Activated CD4-positive, alpha-beta T cell treated with anti-CD3 and anti-CD28 coated beads, Interleukin-2, amount 50 U/mL, for 24 hours (primary cell): ENCODE measurements around the gene KIF7.

ENCODE experiments used
- DNase-seq, 2 donors: peaks; one replicate each; pipeline ENCODE4 v3.0.0-alpha.2; 2020; ENCODE audit warnings: low read depth in 1 of 2, low spot score in 1 of 2

Gene KIF7

DNA sequence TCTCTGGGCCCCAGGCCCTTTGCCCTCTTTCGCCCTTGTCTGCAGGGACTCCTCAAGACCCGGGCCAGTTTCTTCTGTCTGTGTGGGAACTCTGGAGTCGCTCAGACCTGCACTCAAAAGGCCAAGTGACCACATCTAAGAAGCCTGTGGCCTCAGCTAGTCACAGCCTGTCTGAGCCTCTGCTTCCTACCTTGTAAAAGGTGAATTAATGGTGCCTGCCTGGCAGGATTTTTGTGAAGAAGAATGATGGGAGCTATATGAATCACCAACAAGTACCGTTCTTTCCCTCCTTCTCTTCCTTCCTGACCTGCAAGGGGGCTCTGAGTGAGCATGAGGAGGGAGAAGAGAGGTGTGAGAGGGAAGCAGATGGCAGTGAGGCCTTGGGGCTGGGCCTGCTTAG, 16.4 kb upstream of the KIF7 start:
- no peak for DNase-seq

DNA sequence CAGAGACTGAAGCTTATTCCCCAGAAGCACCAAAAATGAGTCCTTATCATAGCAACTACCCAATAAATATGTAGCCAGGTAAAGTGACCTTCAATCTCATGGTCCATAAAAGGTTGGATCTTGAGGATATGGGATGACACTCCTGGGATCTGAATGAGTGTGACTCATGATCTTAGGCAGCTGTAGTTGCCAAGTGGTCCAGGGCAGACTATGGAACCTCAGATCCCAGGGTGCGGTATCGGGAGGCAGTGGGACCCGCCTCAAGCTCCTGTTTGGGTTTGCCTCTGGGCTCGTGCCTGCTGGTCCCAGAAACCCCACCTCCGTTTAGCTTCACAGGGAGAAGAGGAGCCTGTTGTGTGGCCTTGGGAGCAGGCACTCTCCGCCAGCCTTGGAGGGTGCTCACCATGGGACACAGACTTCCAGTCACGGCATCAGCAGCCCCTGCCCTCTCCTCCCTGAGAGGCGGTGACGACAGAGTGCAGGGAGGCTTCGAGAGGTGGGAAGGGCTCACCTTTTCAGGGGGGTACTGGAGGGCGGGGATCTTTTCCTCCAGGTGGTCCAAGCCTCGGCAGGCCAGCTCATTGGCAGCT, 15.8 kb upstream of the KIF7 start:
- DNase-seq, result no peak

DNA sequence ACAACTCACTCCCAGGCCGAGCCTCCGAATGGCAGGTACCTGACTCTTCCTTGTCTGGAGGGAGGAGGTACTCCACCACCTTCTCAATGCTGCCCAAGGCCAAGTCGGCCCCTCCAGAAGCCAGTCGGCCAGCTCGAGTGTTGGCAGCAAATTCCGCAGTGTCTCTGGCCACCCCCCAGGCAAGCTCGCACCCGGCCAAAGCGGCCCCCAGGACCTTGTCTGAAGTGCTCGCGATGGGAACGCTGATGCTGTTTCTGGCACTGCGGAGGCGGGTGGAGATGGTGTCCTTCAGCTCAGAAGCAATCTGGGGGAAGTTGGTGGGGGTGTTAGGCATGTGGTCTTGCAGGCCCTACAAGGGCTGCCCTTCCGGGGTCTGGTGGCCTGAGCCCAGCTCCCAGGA, 14.7 kb upstream of the KIF7 start:
- DNase-seq, result no peak

DNA sequence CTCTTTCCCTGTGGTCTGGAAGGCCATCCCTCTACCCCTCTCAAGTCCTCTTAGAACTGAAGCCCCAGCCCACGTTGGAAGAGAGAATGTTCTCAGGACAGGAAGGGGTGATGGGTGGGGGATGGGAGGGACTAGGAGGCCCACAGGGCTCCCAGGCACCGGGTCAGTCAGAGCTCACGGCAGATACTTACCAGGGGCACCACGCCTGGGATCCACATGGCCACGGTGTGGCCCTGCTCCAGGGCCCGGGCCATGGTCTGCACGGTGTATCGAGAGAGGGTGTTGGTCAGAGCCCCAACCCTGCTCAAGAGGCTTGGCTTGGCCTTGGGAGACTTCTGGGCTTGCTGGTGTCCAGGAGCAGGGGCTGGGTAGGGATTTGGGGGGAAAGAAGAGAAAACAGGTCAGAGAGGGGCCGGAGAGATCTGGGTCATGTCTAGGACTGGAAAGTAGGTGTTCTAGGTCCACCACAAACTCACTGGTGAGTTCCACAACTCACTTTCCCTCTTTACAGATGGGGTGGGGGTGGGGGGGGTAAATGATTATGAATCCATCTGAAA, 14.1 kb upstream of the KIF7 start:
- no peak for DNase-seq

DNA sequence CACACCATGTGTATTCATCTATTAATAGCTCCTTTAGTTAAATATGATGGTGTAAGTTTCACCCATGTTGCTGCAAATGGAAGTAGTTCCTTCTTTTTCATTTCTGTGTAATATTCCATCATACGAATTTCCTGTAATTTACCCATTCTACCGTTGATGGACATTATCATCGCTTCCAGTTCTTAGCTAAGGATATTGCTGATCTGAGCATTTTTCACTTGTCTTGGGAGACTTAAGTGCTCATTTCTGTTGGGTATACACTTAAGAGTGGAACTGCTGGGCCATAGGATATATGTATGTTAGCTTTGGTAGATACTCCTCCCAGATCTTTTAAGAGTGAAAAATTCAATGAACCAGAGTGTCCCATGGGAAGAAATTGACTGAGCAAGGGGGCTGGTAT, 12.9 kb upstream of the KIF7 start:
- no peak for DNase-seq

DNA sequence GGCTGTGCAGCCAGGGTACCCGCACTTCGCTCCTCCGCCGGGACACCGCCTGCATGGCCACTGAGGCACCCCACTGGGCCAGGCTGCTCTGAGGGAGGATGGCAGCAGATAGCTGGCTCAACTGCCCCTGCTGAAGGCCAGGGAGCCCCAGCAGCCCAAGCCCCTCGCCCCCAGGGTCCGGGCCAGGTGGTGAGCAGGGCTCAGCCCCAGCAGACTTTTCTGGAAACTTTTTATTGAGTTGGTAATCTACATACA, 12.4 kb upstream of the KIF7 start:
- no peak for DNase-seq

DNA sequence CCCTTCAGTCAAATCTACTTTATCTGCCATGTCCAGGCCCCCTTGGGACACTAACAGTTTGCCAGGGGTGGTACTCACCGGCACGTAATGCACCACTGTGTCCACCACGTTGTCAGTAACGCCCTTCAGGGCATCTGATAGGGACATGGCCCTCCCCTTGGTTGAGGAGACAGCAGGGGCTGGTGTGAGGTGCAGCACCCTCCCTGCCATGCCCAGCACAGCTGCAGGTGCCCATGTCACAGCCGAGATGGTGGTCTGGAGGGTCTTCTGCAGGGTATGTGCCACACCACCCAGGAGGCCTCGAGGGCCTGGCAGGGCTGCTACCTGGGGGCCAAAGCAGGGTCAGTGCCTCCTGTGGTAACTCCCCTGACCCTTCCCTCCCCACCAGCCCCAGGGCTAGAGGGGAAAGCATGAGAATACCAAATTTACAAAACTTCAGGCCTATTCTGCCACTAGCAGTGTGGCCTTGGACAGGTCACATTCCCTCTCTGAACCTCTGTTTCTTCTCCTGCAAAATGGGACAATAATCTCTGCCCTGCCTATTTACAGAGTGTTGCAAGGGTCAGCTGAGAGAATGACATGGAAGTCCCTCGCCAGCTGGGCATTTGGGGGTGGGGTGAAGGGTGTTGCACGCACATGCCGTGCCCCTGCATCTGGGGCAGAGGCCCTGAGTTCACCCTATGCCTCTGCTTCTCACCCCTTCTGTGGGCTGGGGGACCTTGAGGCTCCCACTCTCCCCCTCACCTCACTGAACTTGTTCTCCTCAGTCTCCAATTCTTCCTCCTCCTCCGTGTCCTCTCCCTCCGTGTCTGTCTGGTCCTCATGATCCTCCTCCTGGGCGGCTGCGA, 11.8 kb upstream of the KIF7 start:
- DNase-seq, result no peak

DNA sequence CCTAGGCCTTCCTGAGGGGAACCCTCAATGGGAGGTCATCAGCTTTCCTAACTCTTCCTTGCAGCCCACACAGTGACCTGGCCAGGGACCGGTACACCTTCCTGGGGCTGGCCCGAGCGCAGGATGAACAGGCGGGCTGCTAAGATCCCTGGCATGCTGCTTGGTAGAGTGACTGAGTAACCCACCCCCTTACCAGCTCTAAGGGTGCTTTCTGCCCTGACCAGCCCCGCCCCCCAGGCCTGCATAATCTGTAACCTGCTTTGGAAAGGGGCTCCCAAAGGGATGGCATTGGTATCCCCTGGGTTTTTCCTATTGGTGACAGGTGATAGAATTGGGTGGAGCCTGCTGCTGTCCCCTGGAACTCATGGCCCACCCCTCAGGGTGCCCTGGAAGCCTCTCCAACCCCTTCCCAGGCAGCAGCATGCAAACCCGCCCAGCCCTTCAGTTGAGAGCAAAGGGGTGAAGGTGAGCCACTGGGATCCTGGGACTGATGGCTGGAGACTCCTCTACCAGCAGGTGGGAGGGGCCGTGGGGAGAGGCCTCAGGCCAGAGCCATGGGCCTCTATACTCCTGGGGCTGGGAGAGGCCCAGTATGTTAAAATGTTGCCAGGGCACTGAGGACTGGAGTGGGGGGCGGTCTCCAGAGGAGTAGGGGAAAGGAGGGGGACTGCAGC, 11.1 kb upstream of the KIF7 start:
- no peak for DNase-seq

DNA sequence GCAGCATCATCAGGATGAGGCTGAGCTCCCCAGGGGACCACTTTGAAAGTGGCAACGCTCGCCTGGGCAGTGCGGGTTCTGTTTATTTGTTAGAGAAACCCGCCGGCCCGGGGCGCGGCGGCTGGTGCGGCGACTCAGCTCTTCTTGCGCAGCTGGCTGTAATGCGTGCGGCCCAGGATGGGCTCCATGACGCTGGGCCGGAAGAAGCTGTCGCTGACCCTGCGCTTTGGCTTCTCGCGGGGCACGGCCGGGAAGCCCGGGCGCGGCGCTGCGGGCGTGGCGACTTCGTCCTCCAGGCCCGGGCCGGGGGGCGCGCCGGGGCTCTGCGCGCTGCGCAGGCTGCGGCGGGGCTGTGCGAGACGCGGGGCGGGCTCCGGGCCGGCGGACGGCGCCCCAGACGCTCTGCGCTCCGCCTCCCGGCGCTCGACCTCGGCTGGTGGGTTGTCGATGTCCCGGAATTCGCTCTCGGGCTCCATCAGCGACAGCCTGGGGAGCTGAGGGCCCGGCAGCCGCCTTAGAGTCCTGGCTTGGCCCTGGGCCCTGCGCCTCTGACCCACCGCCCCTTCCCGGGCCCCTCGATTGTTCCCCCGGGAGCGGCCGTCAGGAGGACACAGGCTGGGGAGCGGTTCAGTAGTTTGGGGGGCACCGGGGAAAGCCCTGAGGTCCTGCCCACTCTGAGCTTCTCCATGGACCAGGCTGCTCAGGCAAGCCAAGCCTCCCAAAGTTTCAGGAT, 10.3 kb upstream of the KIF7 start:
- DNase-seq, result no peak

DNA sequence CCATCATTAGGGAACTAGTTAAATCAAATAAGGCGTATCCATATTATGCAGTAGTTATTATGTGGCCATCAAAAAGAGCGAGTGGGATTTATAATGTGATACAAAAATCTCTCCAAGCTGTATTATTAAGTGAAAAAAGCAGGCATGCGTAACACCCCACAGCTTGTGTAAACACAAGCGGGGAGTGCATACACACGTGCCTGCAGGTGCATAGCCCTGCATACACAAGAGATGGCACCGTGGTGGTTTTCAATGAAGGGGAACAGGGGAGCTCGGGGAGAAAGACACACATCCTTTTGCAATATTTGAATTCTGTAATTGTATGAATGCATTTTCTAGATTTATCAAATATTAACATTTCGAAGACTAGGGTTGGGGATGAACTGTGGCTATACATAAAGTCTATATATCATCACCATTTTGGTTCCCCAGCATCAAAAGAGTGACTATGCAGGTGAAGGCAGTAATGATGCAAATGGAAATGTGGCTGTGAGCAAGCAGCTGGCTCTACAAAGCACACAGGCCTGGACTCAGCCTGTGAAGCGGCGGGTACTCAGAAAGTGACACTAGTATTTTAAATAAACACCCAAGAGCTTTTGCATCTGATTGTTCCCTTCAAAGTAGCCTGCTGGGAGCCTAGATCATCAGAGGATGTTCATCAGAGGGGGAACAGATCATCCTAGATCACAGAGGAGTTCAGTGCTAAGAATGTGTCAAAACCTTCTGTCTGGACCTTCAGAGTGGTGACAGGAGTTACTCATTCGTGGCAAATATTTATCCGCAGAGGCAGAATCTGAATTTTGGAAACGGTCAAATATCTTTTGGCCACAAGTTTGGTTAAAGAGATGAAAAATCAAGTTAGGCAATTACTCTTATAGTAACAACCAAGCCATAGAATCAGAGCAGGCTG, 9.4 kb upstream of the KIF7 start:
- DNase-seq, result no peak

DNA sequence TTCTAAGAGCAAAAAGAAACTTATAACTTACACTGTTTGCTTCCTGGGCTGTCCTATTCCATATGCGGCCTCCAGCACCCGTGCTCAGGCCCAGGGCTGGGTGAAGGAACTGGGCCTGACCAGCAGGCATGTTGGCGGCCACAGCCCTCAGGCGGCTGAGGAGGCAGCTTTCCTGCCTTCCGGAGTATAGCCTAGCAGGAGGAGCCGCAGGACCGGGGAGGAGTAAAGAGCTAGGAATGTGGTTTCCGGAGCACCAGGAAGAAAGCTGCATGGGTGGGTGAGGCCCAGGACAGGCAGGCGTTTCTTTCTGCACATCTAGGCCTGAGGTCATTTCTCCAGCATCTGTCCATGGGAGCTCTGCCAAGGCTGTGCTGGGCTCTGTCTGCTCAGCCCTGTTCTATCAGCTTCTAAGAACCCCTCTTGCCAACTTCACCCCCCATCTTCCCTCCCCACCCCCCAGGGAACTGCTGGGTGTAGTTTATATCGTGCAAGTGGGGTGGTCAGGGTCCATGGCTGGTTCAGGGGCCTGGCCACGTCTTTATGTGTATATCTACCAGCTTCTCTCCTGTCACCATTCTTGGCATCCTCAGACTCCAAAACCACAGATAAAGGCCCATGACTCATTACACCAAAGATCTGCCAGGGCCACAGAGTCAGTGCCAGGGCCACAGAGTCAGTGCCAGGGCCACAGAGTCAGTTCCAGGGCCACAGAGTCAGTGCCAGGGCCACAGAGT, 7.8 kb upstream of the KIF7 start:
- DNase-seq, result no peak

DNA sequence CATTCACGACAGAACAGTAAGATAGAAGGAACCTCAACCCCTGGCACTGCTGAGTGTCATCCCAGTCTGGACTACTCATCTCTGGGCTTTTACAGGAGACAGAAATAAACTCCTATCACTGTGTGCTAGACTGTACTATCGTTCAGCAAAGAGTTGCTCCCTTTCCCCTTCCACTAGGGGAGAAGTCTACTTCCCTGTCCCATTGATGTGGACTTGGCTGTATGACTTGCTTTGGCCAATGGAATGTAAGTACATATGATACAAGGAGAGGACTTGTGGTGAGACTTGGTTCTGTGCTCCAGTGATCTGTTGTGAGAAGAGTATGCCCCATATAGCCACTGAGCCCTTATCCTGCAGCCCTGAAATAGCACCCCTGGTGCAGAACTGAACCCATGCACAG, 5.3 kb upstream of the KIF7 start:
- no peak for DNase-seq

DNA sequence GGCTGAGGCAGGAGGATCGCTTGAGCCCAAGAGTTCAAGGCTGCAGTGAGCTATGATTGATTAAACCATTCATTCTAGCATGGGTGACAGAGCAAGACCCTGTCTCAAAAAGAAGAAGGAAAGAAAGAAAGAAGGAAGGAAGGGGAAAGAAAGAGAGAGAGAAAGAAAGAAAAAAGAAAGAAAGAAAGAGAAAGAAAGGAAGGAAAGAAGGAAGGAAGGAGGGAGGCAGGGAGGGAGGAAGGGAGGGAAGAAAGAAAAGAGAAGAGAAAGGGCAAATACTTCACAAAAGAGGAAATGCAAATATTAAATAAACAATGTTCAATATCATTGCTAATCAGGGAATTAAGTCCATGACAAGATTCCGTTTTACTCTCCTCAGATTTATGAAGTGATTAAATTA, 4.0 kb upstream of the KIF7 start:
- no peak for DNase-seq

DNA sequence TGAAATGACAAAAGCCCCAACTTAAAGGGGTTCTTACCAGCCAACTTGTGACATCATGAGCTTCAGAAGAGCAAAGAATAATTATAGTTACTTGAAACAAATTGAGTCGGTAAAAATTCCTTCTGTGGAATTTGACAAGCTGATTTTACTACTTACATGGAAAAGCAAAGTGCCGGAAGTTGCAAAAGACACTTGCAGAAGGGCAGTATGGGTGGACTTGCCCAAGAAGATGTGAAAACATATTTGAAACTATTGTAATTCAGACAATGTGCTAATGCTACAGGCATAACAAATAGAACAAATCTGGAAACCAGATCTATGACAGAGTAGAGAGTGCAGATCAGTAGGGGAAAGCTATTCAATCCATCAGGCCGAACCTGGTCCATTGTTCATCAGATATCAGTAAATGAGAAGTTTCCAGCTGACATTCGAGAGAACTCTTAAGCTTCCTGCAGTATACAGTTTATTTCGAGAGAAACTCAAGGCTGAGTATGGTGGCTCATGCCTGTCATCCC, 2.5 kb upstream of the KIF7 start:
- DNase-seq, result no peak

DNA sequence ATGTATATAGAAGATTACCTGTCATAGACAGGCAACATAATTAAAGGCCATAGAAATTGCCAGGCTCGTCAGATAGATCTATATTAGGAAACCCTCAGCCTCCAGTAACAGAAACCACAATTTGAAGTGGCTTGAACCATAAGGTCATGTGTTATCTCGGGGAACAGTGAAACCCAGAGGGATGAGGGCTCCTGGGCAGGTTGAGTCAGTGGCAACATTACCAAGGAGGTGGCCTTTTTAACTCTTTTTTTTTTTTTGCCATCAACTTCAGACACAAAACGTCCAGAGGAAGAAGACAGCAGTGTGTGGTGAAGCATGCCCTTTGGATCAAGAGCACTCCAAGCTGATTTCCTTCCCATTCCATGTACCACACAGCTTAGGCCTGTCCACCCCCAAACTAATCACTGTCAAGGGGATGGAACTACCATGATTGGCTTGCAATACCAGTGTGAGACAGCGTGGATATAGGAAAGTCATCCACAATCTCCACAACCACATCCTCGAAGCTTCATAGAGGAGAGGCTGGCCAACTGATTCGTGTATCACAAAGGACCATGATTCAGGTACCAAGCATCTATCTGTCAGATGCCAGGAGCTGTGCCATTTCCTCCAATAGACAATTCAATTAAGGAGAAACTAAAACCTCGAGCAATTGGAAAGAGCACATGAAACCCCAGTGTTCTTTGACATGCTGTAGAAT, 999 bp upstream of the KIF7 start:
- no peak for DNase-seq

DNA sequence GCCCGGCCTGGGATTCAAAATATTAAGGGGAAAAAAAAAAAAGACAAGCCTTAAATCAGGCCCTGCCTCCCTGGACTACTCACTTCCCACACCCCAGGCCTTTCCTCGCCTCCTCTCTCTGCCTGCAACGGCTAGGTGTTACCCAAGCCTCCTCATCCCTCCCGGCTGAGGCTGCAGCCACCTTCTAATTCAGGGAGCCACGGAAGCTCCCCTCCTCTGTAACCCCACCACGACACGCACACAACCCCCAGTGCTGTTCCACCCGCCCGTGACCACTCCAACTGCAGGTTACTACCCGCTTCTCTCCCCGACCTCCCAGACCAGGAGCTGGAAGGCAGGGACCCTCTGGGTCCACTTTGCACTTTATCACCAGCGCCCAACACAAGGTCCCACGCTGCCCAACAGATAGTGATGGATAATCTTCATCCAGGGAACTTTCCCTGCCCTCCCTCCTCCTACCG, 936 bp downstream of the KIF7 start:
- DNase-seq, result no peak

DNA sequence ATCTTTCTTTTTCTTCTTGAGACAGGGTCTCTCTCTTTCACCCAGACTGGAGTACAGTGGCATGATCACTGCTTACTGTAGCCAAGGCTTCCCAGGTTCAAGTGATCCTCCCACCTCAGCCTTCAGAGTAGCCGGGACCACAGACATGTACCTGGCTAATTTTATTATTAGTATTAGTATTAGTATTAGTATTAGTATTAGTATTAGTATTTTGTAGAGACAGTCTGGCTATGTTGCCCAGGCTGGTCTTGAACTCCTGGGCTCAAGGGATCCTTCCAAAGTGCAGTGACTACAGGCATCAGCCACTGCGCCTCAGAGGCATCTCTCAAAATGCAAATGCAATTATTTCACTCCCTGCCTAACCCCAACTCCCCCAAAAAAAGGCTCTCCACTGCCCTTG, 1.7 kb downstream of the KIF7 start:
- no peak for DNase-seq

DNA sequence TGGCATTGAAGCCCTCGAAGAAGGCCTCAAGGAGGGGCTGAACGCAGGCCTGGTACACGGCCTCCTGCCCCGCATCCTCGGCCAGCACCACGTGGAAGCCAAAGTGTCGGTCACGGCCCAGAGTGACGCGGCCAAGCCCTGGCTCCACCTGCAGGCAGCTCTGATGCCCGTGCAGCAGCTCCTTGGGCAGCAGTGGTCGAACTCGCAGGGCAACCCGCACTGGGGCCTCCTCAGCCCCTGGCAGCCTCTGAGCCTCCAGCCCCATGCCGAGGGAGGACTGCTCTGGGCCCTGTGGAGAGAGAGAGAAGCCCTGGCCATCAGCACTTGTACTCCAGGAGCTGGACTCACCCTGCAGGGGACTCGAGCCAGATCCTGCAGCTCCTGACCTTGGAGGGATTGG, 2.6 kb downstream of the KIF7 start:
- DNase-seq, result no peak

DNA sequence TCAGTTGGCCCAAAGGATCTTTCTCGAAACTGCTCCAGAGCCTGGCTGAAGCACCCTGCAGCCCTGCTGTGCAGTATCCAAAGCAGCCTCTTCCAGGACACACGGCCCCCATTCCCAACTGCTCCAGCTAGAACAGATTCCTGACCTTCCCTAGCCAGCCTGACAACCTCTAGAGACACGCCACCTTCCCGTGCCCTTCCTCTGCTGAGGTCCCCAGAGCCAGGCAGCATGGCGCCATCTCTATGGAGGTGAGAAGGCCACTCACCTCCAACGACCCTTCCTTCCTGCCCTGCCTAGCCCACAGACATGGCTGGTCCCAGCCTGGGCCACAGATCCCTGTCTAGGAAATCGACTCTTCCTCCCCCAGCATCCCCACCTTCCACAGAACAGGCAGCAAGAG, 3.1 kb downstream of the KIF7 start:
- no peak for DNase-seq
